Muscle layer of duodenum (tissue), 2 donors: ENCODE data around the gene ROPN1L.

Experiments
- H3K27ac ChIP-seq: one replicate; pipeline ENCODE4 v1.7.0; 2013; ENCODE audit warnings: mild to moderate bottlenecking, low read length
- H3K27me3 ChIP-seq: one replicate; pipeline ENCODE4 v1.7.0; 2013; ENCODE audit warnings: low read depth, mild to moderate bottlenecking, control low read depth, low read length
- H3K36me3 ChIP-seq, 2 donors: one replicate each; pipeline ENCODE4 v1.7.0; 2013; ENCODE audit warnings: low read length in 2 of 2, control low read depth in 1 of 2, mild to moderate bottlenecking in 1 of 2; ENCODE audit not compliant: insufficient read depth in 2 of 2, control insufficient read depth in 1 of 2
- H3K4me1 ChIP-seq, 2 donors: one replicate each; pipeline ENCODE4 v1.7.0; 2013; ENCODE audit warnings: low read length in 2 of 2, mild to moderate bottlenecking in 2 of 2, control low read depth in 1 of 2, moderate library complexity in 1 of 2; ENCODE audit not compliant: insufficient read depth in 2 of 2, control insufficient read depth in 1 of 2
- H3K4me3 ChIP-seq, 2 donors: one replicate each; pipeline ENCODE4 v1.7.0; 2013; ENCODE audit warnings: low read length in 2 of 2, low read depth in 1 of 2, mild to moderate bottlenecking in 1 of 2
- H3K9me3 ChIP-seq, 2 donors: one replicate each; pipeline ENCODE4 v1.7.0; 2013; ENCODE audit warnings: low read length in 2 of 2, control low read depth in 1 of 2, mild to moderate bottlenecking in 1 of 2; ENCODE audit not compliant: control insufficient read depth in 1 of 2
- donor health status: healthy.

Gene ROPN1L

DNA sequence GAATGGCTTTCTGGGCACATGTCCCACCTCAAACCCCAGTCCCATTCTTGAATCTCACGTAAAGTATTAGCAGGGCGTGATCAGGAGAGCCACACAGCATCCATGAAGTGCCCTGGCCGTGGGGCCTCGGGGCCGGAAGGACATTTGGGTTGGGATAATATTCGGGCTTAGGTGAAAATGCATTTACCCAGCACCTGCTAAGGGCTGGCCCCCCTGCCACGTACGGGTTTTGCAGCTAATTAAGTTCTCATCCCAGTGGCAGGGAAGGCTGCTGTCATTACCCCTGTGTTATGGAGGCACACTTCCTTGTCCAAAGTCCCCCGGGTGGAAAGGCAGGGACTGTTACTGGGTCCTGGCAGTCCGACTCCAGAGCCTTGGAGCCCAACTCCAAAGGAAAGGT is 29.0 kb downstream of the ROPN1L start:
- Histone ChIP-seq H3K36me3 (no peaks in the 10 kb centered on the region), H3K27me3 (no peaks in the 10 kb centered on the region), H3K4me1 (no peaks in the 10 kb centered on the region), H3K27ac (no peak overlapping the region), H3K4me3 (no peak overlapping the region), H3K9me3 (peaks cover 2 to 6% of the 10 kb centered on the region in 2 donors)

DNA sequence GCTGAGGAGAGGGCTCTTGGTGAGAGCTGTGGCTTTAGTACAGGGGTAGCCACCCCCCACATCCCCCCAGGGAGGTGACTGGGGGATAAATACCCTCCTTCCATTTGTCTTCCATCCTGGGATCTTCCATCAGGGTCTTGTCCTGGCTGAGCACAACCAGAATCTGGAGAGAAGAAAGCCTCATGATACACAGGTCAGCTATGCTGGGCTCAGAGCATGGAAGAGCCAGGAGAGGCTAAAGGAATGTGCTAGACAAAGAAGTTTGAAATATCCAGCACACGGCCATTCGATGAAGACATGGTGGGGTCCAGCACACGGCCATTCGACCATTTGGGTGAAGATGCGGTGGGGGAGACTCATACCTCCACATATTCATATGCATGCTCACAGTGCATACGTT is 30.0 kb downstream of the ROPN1L start:
- H3K9me3 ChIP-seq = peaks cover 3 to 12% of the 10 kb centered on the region in 2 donors
- no peaks in the 10 kb centered on the region for H3K27me3 ChIP-seq
- H3K36me3 ChIP-seq = no peaks in the 10 kb centered on the region
- H3K27ac ChIP-seq = no peak overlapping the region
- no peaks in the 10 kb centered on the region for H3K4me1 ChIP-seq
- H3K4me3 ChIP-seq = no peak overlapping the region

DNA sequence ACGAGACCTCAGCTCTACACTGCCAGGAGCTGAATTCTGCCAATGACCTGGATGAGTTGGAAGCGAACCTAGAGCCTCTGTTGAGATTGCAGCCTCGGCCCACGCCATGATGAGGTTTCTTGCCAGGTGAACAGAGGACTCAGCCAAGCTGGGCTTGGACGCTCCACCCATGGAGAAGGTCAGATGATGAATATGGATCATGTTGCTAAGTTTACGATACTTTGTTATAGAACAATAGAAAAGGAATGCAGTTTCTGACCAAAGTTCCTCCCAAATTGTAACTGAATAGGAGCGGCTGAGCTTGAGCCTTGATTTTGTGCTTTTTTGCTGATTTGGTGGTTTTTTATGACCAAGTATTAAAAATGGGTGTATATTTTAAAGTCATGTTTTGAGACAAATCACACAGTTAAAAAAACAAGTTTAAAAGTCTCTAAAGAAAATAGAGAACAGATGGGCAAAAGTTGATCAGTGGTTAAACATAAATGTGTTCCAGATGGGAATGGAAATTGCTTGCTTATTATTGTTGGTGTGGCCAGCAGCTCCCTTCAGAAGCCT is 32.9 kb downstream of the ROPN1L start:
- no peaks in the 10 kb centered on the region for H3K4me1 ChIP-seq
- no peaks in the 10 kb centered on the region for H3K27me3 ChIP-seq
- H3K27ac ChIP-seq = no peak overlapping the region
- H3K36me3 ChIP-seq = no peaks in the 10 kb centered on the region
- no peak overlapping the region for H3K4me3 ChIP-seq
- H3K9me3 ChIP-seq = peaks cover 3 to 12% of the 10 kb centered on the region in 2 donors

DNA sequence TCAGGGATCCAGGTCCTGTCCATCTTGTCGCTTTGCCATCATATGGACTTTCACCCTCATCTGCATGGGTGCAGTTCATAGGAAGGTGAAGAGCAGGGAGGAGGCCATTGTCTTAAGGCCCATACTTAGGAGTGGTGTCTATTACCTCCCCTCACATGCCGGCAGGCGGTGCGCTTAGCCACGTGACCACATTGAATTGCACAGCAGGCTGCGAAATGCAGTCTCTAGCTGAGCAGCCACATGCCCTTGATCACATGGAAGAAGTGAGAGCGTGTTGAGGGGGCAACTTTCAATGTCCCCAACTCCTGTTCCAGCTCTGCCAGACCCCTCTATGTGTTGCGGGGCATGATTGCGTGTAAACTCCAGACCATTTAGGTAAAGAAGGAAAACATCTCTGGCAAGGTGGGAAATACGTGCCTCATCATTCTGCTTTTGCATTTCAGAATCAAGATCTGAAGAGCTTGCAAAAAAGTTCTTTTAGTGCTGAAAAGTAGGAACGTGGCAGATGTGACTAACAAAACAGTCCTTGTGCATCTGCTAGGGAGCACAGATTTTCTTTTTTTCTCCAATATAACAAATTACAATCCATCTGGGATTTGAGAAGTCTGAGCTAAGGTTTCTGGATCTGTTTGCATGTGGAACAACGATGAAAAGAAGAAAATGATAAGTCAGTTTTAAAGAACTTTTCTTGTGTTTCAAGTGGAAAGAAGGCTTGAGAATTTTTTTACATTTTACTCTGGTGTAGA is 34.4 kb downstream of the ROPN1L start:
- Histone ChIP-seq H3K4me3 (no peak overlapping the region), H3K36me3 (no peaks in the 10 kb centered on the region), H3K27me3 (no peaks in the 10 kb centered on the region), H3K4me1 (no peaks in the 10 kb centered on the region), H3K9me3 (peaks cover 3 to 12% of the 10 kb centered on the region in 2 donors), H3K27ac (no peak overlapping the region)

DNA sequence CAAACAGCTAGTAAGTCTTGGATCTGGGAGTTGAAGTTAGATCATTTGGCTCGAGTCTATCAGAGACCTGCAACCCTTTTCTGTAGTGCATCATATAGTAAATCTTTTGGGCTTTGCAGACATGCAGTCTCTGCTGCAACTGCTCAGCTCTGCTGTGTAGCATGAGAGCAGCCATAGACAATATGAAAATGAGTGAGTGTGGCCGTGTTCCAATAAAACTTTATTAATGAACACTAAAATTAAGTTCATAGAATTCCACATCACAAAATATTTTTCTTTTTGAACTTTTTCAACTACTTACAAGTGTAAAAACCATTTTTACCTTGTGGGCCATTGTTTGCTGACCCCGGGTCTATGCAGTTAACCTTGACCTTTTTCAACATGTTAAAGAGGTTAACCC is 35.2 kb downstream of the ROPN1L start:
- no peaks in the 10 kb centered on the region for H3K36me3 ChIP-seq
- peaks cover 3 to 12% of the 10 kb centered on the region in 2 donors for H3K9me3 ChIP-seq
- no peaks in the 10 kb centered on the region for H3K27me3 ChIP-seq
- no peak overlapping the region for H3K4me3 ChIP-seq
- H3K27ac ChIP-seq = no peak overlapping the region
- no peaks in the 10 kb centered on the region for H3K4me1 ChIP-seq

DNA sequence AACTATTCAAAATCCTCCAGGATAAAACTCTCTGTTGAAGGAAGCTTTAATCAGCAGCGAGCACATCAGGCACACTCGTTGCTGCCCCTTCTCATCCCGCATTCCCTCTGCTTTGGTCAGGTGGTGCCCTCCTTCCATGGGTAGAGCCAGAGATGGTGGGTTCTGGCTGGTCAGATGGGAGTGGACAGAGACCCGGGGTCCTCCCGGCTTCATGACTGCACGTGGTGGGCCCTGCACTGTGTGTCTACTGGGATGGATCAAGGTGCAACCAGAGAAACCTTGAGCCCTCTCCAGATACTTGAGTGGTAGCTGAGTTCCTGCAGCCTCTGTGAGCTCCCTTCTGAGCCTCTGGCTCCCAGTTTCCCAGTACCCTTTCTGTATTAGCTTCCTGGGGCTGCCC is 36.3 kb downstream of the ROPN1L start:
- Histone ChIP-seq H3K9me3 (peaks cover 3 to 12% of the 10 kb centered on the region in 2 donors), H3K4me1 (no peaks in the 10 kb centered on the region), H3K4me3 (no peak overlapping the region), H3K27me3 (no peaks in the 10 kb centered on the region), H3K36me3 (no peaks in the 10 kb centered on the region), H3K27ac (no peak overlapping the region)

DNA sequence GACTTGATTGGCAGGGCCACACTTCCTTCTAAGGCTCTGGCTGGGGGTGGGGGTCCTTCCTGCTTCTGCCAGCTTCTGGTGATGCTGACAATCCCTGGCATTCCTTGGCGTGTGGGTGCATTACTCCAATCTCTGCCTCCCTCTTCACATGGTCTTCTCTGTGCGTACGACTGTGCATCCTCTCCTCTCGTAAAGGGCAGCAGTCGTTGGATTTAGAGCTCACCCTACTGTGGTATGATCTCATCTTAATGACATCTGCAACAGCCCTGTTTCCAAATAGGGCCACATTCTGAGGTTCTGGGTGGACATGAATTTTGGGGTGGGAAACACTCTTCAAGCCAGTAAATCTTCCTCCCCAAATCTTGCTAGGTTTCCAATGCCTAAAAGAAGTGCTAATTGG is 36.8 kb downstream of the ROPN1L start:
- Histone ChIP-seq H3K27me3 (no peaks in the 10 kb centered on the region), H3K4me1 (no peaks in the 10 kb centered on the region), H3K9me3 (peaks cover 3 to 12% of the 10 kb centered on the region in 2 donors), H3K4me3 (no peak overlapping the region), H3K27ac (no peak overlapping the region), H3K36me3 (no peaks in the 10 kb centered on the region)

DNA sequence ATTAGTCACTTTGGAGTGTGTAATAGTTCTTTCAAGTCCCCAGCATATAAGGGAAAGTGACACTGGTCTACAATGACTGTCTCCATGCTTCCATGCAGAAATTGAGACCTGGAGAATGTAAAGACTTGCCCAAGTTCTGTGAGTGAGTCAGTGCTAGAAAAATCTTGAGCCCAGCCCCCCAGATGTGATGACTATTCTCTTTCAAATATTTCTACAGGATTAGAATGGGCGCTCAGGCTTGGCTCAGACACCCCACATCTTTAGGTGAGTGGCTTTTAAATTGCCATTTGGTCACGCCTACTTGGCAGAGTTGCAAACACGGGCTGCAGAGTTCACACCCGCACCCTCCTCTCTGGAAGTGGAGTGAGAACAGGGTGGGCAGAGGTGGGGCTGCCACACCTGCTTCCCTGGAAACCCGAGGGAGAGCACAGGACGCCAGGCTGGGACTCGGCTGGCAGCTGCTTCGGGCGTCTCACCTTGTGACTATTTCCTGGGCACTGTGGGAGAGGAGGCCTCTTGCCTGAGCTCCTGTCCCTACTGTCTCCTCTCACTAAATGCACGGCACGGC is 37.6 kb downstream of the ROPN1L start:
- Histone ChIP-seq H3K36me3 (no peaks in the 10 kb centered on the region), H3K9me3 (peaks cover 3 to 10% of the 10 kb centered on the region in 2 donors), H3K4me3 (no peak overlapping the region), H3K27me3 (no peaks in the 10 kb centered on the region), H3K4me1 (no peaks in the 10 kb centered on the region), H3K27ac (no peak overlapping the region)

DNA sequence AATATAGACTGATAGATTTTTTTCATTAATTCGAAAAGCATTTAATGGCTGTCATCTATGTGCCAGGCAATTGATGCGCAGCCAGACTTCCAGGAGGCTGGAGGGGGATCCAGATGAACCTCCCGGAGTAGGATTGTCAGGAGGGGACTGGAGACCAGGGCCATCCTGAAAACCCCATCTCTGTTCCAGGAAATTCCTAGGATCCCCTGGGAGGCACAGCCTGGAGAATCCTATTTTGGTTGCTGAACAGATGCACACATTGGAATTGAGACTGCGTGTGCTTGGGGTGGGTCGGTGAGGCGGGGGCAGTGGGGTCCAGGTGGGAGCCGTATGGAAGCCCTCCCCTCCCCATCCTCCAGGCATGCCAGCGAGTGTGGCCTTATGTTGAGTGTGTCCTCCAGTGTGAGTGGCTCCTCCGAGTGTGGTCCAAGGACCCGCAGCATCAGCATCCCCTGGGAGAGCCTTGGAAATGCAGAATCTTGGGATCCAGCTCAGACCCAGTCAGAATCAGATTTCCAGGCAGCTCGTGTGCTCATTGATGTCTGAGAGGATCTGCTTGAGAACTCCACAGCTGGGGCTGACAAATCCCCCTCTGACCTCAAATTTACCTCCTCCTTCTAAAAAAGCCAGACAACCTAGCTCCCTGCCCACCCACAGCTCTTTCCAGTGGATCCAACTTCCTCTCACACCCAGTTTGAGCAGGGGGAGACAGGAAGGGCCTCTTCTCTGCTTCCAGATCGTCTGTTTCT is 38.7 kb downstream of the ROPN1L start:
- no peaks in the 10 kb centered on the region for H3K4me1 ChIP-seq
- H3K27ac ChIP-seq = no peak overlapping the region
- peaks cover 3 to 7% of the 10 kb centered on the region in 2 donors for H3K9me3 ChIP-seq
- no peaks in the 10 kb centered on the region for H3K27me3 ChIP-seq
- H3K4me3 ChIP-seq = no peak overlapping the region
- no peaks in the 10 kb centered on the region for H3K36me3 ChIP-seq

DNA sequence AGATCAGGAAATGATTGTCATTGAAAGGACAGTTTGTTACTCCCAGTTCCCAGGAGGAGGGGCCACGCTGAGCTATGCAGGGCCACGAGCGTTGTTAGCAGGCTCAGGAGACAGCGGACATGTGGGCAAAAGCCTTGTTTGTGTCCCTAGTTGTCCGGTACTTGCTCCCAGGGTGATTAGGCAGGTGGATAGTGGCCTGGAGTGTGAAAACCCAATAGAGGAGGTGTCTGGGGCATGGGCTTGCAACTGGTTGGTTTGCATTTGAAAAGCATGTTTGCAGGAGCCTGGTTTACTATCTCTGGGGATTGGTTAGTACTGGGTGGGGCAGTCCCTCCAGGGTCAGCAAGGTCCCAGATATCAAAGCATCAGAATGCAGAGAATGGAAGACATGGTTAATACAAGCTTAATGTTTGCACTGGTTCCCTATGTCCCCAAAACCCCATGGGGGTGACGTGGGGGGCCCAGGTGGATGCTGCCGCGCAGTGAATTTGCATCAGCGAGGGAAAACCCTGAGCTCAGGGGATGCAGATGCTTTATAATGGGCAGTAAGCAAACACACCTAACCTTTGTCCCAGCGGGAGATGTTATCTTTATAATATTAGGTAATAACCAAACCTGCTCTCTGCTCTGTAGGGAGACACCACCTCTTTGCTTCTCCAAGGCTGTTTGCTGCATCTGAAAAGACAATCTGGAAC is 39.7 kb downstream of the ROPN1L start:
- H3K27me3 ChIP-seq = no peaks in the 10 kb centered on the region
- no peaks in the 10 kb centered on the region for H3K36me3 ChIP-seq
- H3K4me3 ChIP-seq = no peak overlapping the region
- H3K4me1 ChIP-seq = no peaks in the 10 kb centered on the region
- H3K27ac ChIP-seq = no peak overlapping the region
- no peaks in the 10 kb centered on the region for H3K9me3 ChIP-seq
